Measurements from ENCODE around the gene ARGLU1.

The ARGLU1 gene

DNA sequence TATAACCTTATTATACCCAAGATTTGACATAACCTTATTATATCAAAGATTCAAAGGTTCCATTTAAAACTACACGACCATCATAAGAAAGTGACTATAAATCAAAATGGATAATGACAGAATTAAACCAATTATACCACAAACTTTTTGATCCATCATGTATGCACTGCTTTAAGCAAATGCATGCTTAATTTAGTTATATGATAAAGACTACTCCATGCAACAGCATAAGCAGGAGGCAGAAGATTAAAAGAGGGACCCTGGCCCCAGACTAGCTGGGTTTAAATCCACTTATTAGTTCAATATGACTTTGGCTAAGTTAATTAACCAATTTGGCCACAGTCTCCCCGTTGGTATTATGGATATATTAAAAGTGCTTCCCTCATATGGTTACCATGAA lies 43.8 kb downstream of the ARGLU1 start:
- TF ChIP-seq, protein P1, sequence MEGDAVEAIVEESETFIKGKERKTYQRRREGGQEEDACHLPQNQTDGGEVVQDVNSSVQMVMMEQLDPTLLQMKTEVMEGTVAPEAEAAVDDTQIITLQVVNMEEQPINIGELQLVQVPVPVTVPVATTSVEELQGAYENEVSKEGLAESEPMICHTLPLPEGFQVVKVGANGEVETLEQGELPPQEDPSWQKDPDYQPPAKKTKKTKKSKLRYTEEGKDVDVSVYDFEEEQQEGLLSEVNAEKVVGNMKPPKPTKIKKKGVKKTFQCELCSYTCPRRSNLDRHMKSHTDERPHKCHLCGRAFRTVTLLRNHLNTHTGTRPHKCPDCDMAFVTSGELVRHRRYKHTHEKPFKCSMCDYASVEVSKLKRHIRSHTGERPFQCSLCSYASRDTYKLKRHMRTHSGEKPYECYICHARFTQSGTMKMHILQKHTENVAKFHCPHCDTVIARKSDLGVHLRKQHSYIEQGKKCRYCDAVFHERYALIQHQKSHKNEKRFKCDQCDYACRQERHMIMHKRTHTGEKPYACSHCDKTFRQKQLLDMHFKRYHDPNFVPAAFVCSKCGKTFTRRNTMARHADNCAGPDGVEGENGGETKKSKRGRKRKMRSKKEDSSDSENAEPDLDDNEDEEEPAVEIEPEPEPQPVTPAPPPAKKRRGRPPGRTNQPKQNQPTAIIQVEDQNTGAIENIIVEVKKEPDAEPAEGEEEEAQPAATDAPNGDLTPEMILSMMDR (IDR thresholded peaks at IDR 0.05; ENCODE audit: borderline replicate concordance, control extremely low read depth, extremely low read depth, insufficient read depth, missing control alignments), result no peak
- in situ Hi-C loops (cut with MboI; ENCODE audit: low sequenced_read_pairs, unreplicated experiment), result no loop called here
- DNase-seq (ENCODE audit: low spot score), result no peak

DNA sequence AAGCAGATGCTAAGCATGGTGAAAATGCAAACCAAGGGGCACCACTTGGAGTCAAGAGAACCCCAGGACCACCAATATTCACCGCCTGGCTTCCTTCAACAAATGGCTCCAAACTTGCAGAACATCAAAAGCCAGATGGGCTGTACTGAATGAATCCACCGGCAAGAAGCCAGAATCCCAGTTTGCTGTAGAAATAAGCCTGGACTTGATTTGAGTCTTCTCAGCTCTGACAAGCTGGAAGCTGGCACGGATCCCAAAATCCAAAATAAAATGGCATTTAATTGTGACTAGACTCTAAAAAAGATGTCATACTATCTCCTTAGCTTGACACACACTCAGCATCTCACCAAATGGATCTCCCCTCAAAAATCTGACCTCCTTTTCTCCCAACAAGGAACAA lies 44.4 kb downstream of the ARGLU1 start:
- in situ Hi-C loops (cut with MboI; ENCODE audit: low sequenced_read_pairs, unreplicated experiment), result no loop called here
- TF ChIP-seq, protein P1 (IDR thresholded peaks at IDR 0.05; ENCODE audit: borderline replicate concordance, control extremely low read depth, extremely low read depth, insufficient read depth, missing control alignments), result no peak
- DNase-seq (ENCODE audit: low spot score), result no peak

DNA sequence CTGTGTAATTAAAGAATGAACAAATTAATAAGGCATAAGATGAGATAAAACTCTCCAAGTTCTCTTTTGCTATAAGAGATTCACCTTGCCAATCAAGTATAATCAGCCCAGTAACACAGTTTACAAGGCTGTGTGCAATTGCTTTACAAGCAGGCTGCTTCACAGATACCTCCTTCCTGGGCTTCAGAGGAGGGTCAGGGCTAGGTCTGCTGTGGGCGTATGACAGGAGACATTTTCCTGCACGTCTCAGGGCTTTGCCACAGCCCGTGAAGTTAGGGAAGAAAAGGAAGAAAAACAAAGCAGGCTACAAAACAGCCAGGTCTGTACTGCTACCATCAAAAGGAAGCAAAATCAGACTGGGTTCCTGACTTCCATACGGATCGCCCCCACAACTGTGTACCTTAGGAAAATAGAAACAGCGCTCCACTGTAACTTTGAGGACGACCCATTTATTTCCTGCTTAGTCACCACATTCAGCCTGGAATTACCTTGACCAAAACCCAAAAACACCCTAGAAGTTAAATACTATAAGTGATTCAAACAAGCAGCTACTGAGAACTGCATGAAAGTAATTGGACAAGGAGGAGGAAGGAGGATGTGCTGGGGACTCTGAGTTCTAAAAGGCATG lies 44.9 kb downstream of the ARGLU1 start:
- in situ Hi-C loops (cut with MboI; ENCODE audit: low sequenced_read_pairs, unreplicated experiment), result no loop called here
- TF ChIP-seq, protein P1 (IDR thresholded peaks at IDR 0.05; ENCODE audit: borderline replicate concordance, control extremely low read depth, extremely low read depth, insufficient read depth, missing control alignments), result no peak
- no peak for DNase-seq (ENCODE audit: low spot score)

DNA sequence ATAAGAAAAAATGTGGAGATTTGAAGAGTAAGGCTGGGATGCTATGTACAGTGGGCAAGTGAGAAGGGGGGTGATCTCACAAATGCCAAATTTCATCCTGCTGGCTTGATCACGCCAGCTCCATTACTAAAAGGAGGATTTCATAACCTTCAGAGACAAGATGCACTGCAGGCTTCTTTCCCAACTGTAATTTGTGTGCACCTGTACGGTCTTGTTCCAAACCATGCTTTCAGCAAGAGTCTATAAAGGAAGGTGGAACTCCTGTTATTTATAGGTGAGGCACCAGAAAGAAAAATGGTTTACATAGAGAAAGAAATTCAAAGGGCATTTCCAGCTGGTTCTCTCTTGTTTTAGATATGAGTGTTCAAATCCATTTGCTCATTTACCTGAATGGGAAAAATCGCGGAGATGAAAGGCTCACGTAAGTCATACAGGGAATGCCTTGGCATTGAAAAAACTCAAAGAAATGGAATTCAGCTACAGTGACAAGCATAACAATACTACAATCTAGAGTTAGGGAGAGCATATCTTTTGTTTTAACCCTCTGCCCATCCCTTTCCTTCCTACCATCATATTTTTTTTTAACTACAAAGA lies 45.7 kb downstream of the ARGLU1 start:
- DNase-seq (ENCODE audit: low spot score), result no peak
- in situ Hi-C loops (cut with MboI; ENCODE audit: low sequenced_read_pairs, unreplicated experiment), result no loop called here
- TF ChIP-seq, protein P1 (IDR thresholded peaks at IDR 0.05; ENCODE audit: borderline replicate concordance, control extremely low read depth, extremely low read depth, insufficient read depth, missing control alignments), result no peak

DNA sequence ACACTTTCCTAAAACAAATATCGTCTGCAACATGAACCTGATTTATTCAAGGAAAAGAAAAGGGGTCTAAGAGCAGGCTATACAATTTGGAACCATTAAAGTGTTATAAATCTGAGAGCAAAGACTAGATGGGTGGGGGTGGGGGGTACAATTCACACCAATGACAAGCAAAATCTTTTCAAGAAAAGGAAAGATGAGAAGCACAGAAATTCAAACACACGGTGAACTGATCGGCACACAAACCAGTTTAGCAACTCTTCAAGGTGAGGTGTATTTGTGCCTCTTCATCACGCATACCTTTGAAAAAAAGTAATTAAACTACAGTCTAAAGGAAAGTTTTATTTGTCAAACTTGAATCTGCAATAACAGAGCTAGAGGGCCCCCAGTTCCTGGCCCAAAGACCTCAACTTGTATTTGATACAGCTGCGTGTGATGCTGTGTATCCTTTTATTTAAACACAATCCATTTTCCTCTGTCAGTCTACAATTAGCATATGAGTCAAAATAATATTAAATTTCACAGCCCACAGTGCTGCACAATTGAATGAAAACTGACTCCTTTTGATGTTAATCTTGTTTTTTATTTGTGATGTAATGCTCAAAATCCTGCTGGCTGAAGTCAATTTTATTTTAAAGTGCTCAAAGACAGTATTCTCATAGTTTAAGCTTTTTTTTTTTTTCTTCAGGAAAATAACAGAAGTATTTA lies 46.7 kb downstream of the ARGLU1 start:
- TF ChIP-seq, protein P1 (IDR thresholded peaks at IDR 0.05; ENCODE audit: borderline replicate concordance, control extremely low read depth, extremely low read depth, insufficient read depth, missing control alignments), result no peak
- in situ Hi-C loops (cut with MboI; ENCODE audit: low sequenced_read_pairs, unreplicated experiment), result no loop called here
- DNase-seq (ENCODE audit: low spot score), result no peak

DNA sequence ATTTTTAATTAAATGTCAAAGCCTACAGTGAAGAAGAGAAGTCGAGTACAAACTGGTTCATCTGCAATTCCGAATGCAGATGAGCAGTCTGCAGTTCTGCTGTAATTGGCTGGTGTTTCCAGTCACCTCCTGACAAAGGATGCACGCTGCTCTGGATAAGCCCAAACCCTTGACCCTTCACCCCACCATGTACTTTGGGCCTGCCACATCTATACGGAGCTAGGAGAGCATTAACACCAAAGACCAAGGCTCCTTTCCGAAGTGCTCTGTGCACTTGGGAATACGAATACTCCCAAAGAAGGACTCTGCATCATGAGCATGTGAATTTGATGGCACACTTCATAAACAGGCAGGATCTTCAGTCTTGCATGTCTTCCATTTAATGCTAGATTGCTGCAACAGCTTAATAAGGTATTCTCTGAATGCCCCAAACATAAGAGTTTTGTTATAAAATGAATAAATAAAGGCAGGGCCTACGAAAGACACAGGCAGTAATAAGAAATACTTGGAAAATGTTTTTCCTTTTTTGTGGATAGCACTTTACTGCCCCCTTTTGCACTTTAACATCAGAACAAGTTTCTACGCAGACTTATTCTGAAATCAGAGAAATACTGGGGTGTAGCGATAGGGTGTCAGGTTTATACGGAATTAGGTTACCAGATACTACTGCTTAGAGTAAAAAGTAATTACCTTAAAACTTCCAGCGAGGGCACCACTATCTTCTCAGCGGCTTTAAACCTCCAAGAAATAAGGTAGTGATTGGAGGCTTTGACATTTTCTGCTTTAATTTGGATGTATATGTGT lies 47.5 kb downstream of the ARGLU1 start:
- TF ChIP-seq, protein P1 (IDR thresholded peaks at IDR 0.05; ENCODE audit: borderline replicate concordance, control extremely low read depth, extremely low read depth, insufficient read depth, missing control alignments), result no peak
- in situ Hi-C loops (cut with MboI; ENCODE audit: low sequenced_read_pairs, unreplicated experiment), result no loop called here
- no peak for DNase-seq (ENCODE audit: low spot score)
